Prostate gland (tissue), 2 donors: Measurements from ENCODE around the gene ERBIN. TPM values are rescaled to one million over a fixed set of nuclear protein-coding genes. Genes with fewer than 3 reads are reported as not detected.
"Not testable (repeated sequence)": the region's sequence is repeated elsewhere in the genome, so short reads cannot be mapped to it uniquely, and the experiment has no call there.

Experiments used
- DNase-seq: peaks from one replicate; pipeline ENCODE4 v3.0.0-alpha.2; 2019; ENCODE audit warnings: low spot score
- H3K27ac ChIP-seq, 2 donors: fragments of 200-600 bp; sonication (generic); 2 replicates each; pipeline ENCODE4 v1.5.1; 2017 to 2019
- H3K27me3 ChIP-seq: fragments of 200-600 bp; sonication (generic); replicated peaks from 2 replicates; pipeline ENCODE4 v1.5.1; 2019; ENCODE audit not compliant: insufficient read depth
- H3K36me3 ChIP-seq, 2 donors: fragments of 200-600 bp; sonication (generic); 1 replicate in 1 of 2; 2 replicates in 1 of 2; pipeline versions ENCODE4 v1.5.1 to v1.8.1; 2017 to 2019
- H3K4me1 ChIP-seq: fragments of 200-600 bp; sonication (generic); replicated peaks from 2 replicates; pipeline ENCODE4 v1.5.1; 2019
- H3K4me3 ChIP-seq, 2 donors: fragments of 200-600 bp; sonication (generic); 2 replicates each; pipeline ENCODE4 v1.5.1; 2017 to 2019
- H3K9me3 ChIP-seq: fragments of 200-600 bp; sonication (generic); 2 replicates; pipeline ENCODE4 v1.5.1; 2017
- CTCF ChIP-seq, 4 experiments: fragments of 200-600 bp in 2 of 4; fragments of 450-650 bp in 2 of 4; sonication (generic) in 2 of 4; IDR thresholded peaks; 1 replicate in 3 of 4; 2 replicates in 1 of 4; pipeline ENCODE4 v1.5.1; 2016 to 2019; ENCODE audit warnings: antibody characterized with exemption in 4 of 4, mild to moderate bottlenecking in 2 of 4, moderate library complexity in 2 of 4
- POLR2A ChIP-seq: fragments of 450-650 bp; IDR thresholded peaks from one replicate; pipeline ENCODE4 v1.6.1; 2016; ENCODE audit warnings: antibody characterized with exemption, mild to moderate bottlenecking
- POLR2AphosphoS5 ChIP-seq: sonication (generic); formaldehyde crosslinking; IDR thresholded peaks from one replicate; pipeline ENCODE4 v1.6.1; 2017; ENCODE audit warnings: antibody characterized with exemption
- WGBS: methylation state at CpG from one replicate; pipeline ENCODE4 v1.1.5; 2018; 5-methylcytosine and 5-hydroxymethylcytosine counted together
- intact Hi-C: fragments of 100-400 bp; cut with DNase I; formaldehyde crosslinking; loops from one replicate; pipeline ENCODE4 v1.14.2; 2022
- total RNA-seq, 2 donors: library from RNA; depleted of rRNA; stranded (reverse); fragments of >200 nt; gene quantifications; one replicate each; pipeline ENCODE4 v1.1.0, GENCODE V29; 2016

Gene ERBIN
- total RNA-seq, 2 donors from 2014 or later = 68.8 to 73.6 TPM

- 84% methylated on average over 4 of the region's 4 CpGs for WGBS
Measured at GRCh38 chr5:65883461-65883860, 42.9 kb upstream of the ERBIN start.

DNA sequence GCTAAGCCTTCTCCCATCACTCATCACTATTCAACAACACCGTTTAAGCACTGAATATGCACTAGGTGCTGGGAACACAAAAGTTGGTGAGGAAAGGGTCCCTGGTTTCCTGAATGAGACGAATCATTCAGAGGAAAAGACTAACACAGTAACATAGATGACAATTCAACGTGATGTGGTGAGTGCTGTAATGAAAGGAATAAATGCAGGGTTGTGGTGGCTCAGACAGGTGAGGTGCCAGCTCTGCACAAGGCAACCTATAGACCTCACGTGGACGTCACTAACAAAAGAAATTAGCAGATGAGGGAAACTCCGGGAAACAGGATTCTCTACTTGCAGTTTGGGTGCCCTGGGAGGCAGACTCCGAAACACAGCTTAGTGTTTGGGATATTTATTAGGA lies 40.0 kb upstream of the ERBIN start:
- no peaks in the 10 kb centered on the region for H3K9me3 ChIP-seq
- TF ChIP-seq POLR2A (no peak), CTCF (IDR thresholded peaks at IDR 0.05) (no peak), POLR2AphosphoS5 (no peak)
- H3K36me3 ChIP-seq = no peaks in the 10 kb centered on the region
- no peak overlapping the region for H3K4me3 ChIP-seq
- intact Hi-C loops = no loop called here
- no peaks in the 10 kb centered on the region for H3K27me3 ChIP-seq
- no peak overlapping the region for H3K27ac ChIP-seq
- 60% methylated on average over 7 of the region's 7 CpGs for WGBS
- no peaks in the 10 kb centered on the region for H3K4me1 ChIP-seq
- DNase-seq = no peak

More at GRCh38 chr5:65883461-65883860, 42.9 kb upstream of the ERBIN start:
- no peaks in the 10 kb centered on the region for H3K4me1 ChIP-seq
- H3K27ac ChIP-seq = no peak overlapping the region
- intact Hi-C loops = no loop called here
- no peaks in the 10 kb centered on the region for H3K9me3 ChIP-seq
- DNase-seq = no peak
- no peak for TF ChIP-seq CTCF (IDR thresholded peaks at IDR 0.05)
- TF ChIP-seq POLR2A = no peak
- TF ChIP-seq POLR2AphosphoS5 = no peak
- H3K36me3 ChIP-seq = no peaks in the 10 kb centered on the region
- H3K4me3 ChIP-seq = no peak overlapping the region
- H3K27me3 ChIP-seq = no peaks in the 10 kb centered on the region

DNA sequence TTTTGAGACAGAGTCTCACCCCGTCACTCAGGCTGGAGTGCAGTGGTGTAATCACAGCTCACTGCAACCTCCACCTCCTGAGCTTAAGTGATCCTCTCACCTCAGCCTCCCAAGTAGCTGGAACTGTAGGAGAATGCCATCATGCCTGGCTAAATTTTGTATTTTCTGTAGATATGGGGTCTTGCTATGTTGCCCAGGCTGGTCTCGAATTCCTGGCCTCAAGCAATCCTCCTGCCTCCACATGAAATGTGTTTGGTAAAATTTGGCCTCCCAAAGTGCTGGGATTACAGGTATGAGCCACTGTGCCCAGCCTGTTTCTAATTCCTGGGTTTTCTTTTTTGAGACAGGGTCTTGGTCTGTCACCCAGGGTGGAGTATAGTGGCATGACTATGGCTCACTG lies 34.4 kb upstream of the ERBIN start:
- H3K27me3 ChIP-seq, H3K36me3 ChIP-seq, DNase-seq, H3K9me3 ChIP-seq, H3K4me1 ChIP-seq, H3K27ac ChIP-seq, intact Hi-C loops, H3K4me3 ChIP-seq: not testable (repeated sequence)
- 93% methylated on average over 2 of the region's 2 CpGs for WGBS

GRCh38 chr5:65892801-65893200 lies 33.6 kb upstream of the ERBIN start:
- no peaks in the 10 kb centered on the region for H3K27me3 ChIP-seq
- H3K36me3 ChIP-seq = no peaks in the 10 kb centered on the region
- no peak for TF ChIP-seq POLR2AphosphoS5
- TF ChIP-seq CTCF (IDR thresholded peaks at IDR 0.05) = no peak
- TF ChIP-seq POLR2A = no peak
- no peaks in the 10 kb centered on the region for H3K4me1 ChIP-seq
- 26% methylated on average over 1 of the region's 1 CpG for WGBS
- no peak for DNase-seq
- intact Hi-C loops = no loop called here
- no peak overlapping the region for H3K4me3 ChIP-seq
- no peak overlapping the region for H3K27ac ChIP-seq
- H3K9me3 ChIP-seq = no peaks in the 10 kb centered on the region

- no peaks in the 10 kb centered on the region for H3K9me3 ChIP-seq
- no peaks in the 10 kb centered on the region for H3K36me3 ChIP-seq
- intact Hi-C loops = no loop called here
- DNase-seq = no peak
- TF ChIP-seq CTCF (IDR thresholded peaks at IDR 0.05) (no peak), POLR2AphosphoS5 (no peak), POLR2A (no peak)
- H3K27ac ChIP-seq = no peak overlapping the region
- H3K4me1 ChIP-seq = no peaks in the 10 kb centered on the region
- no peak overlapping the region for H3K4me3 ChIP-seq
- 79% methylated on average over 9 of the region's 9 CpGs for WGBS
- no peaks in the 10 kb centered on the region for H3K27me3 ChIP-seq
Measured at GRCh38 chr5:65893749-65894430, 32.5 kb upstream of the ERBIN start.
